Lung (tissue), 12 donors: ENCODE results near the gene CBX4. TPM values are rescaled to one million over a fixed set of nuclear protein-coding genes. Genes with fewer than 3 reads are reported as not detected.

ENCODE experiments used
- ATAC-seq: fragments of 200-7000 bp; cut with Tn5 transposase; one replicate; pipeline ENCODE4 v1.9.1; 2020; ENCODE audit warnings: moderate number of reproducible peaks; ENCODE audit not compliant: insufficient read depth, low FRiP score
- DNase-seq, 3 donors: peaks; one replicate each; pipeline ENCODE4 v3.0.0-alpha.2; 2013 to 2017
- H3K27ac ChIP-seq, 2 donors: one replicate each; pipeline ENCODE4 v1.5.1; 2013; ENCODE audit warnings: mild to moderate bottlenecking in 2 of 2, moderate library complexity in 2 of 2, control low read depth in 1 of 2, inconsistent platforms in 1 of 2, low read depth in 1 of 2, low read length in 1 of 2
- H3K27me3 ChIP-seq, 3 donors: one replicate each; pipeline ENCODE4 v1.5.1; 2013; ENCODE audit warnings: low read length in 2 of 3; ENCODE audit not compliant: control insufficient read depth in 3 of 3, insufficient read depth in 3 of 3
- H3K36me3 ChIP-seq, 4 donors: one replicate each; pipeline ENCODE4 v1.5.1; 2013; ENCODE audit warnings: low read length in 4 of 4, mild to moderate bottlenecking in 1 of 4, moderate library complexity in 1 of 4; ENCODE audit not compliant: control insufficient read depth in 4 of 4, insufficient read depth in 4 of 4
- H3K4me1 ChIP-seq, 5 donors: one replicate each; pipeline ENCODE4 v1.5.1; 2013; ENCODE audit warnings: low read length in 5 of 5, mild to moderate bottlenecking in 2 of 5, moderate library complexity in 1 of 5; ENCODE audit not compliant: control insufficient read depth in 5 of 5, insufficient read depth in 5 of 5
- H3K4me3 ChIP-seq: one replicate; pipeline ENCODE4 v1.5.1; 2013; ENCODE audit warnings: mild to moderate bottlenecking, control low read depth, moderate library complexity
- H3K9ac ChIP-seq, 2 donors: one replicate each; pipeline ENCODE4 v1.5.1; 2013; ENCODE audit warnings: low read length in 2 of 2, control low read depth in 1 of 2; ENCODE audit not compliant: insufficient read depth in 1 of 2
- H3K9me3 ChIP-seq, 4 donors: one replicate each; pipeline ENCODE4 v1.5.1; 2013; ENCODE audit warnings: low read length in 3 of 4, mild to moderate bottlenecking in 1 of 4, moderate library complexity in 1 of 4; ENCODE audit not compliant: control insufficient read depth in 4 of 4, insufficient read depth in 3 of 4
- WGBS, 2 donors: extraction: QIAGEN DNeasy Blood & Tissue Kit; methylation state at CpG; one replicate each; pipeline ENCODE4 v1.1.7; 2013; 5-methylcytosine and 5-hydroxymethylcytosine counted together
- polyA plus RNA-seq, 2 donors: library from polyadenylated mRNA; stranded (reverse); fragments of 200-250 nt; gene quantifications; one replicate each; pipeline ENCODE4 v1.2.1, GENCODE V29; 2013
- total RNA-seq, 2 donors: library from RNA; depleted of rRNA in 1 of 2; stranded (reverse); fragments of >200 nt in 1 of 2; gene quantifications; one replicate each; pipeline ENCODE4 v1.2.1, GENCODE V29; 2014 to 2021
- TF ChIP-seq, protein P1 (sequence below): IDR thresholded peaks from 2 replicates; pipeline ENCODE4 v1.5.1; 2012; ENCODE audit warnings: mild to moderate bottlenecking; ENCODE audit errors: control extremely low read depth, extremely low read depth
- donor health status: control.
- donor health status: control.
- donor health status: Bipolar disorder and iron deficiency.
- donor health status: healthy.
- donor health status: DM: yes; HTN: yes; CAD: no.

Gene CBX4
- total and polyA plus RNA-seq, 4 donors, result 12.8 to 32.0 (median 17.5) TPM

GRCh38 chr17:79784353-79785016 is 54.8 kb downstream of the CBX4 start:
- H3K27ac ChIP-seq, result no peak overlapping the region
- H3K4me1 ChIP-seq, result peaks cover 0 to 13% (median 0%) of the 10 kb centered on the region in 5 donors
- WGBS, 2 donors, result 95 to 96% methylated on average over 31 of the region's 31 CpGs
- ATAC-seq (no peak), DNase-seq (peak in 1 of 3 donors; percentile 10)
- H3K27me3 ChIP-seq, result peaks cover 0 to 23% (median 15%) of the 10 kb centered on the region in 3 donors
- H3K9me3 ChIP-seq, result no peaks in the 10 kb centered on the region
- H3K4me3 ChIP-seq, result no peak overlapping the region
- TF ChIP-seq, protein P1, sequence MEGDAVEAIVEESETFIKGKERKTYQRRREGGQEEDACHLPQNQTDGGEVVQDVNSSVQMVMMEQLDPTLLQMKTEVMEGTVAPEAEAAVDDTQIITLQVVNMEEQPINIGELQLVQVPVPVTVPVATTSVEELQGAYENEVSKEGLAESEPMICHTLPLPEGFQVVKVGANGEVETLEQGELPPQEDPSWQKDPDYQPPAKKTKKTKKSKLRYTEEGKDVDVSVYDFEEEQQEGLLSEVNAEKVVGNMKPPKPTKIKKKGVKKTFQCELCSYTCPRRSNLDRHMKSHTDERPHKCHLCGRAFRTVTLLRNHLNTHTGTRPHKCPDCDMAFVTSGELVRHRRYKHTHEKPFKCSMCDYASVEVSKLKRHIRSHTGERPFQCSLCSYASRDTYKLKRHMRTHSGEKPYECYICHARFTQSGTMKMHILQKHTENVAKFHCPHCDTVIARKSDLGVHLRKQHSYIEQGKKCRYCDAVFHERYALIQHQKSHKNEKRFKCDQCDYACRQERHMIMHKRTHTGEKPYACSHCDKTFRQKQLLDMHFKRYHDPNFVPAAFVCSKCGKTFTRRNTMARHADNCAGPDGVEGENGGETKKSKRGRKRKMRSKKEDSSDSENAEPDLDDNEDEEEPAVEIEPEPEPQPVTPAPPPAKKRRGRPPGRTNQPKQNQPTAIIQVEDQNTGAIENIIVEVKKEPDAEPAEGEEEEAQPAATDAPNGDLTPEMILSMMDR, result no peak
- peaks cover 0 to 16% (median 6%) of the 10 kb centered on the region in 4 donors for H3K36me3 ChIP-seq
- H3K9ac ChIP-seq, result no peak overlapping the region

DNA sequence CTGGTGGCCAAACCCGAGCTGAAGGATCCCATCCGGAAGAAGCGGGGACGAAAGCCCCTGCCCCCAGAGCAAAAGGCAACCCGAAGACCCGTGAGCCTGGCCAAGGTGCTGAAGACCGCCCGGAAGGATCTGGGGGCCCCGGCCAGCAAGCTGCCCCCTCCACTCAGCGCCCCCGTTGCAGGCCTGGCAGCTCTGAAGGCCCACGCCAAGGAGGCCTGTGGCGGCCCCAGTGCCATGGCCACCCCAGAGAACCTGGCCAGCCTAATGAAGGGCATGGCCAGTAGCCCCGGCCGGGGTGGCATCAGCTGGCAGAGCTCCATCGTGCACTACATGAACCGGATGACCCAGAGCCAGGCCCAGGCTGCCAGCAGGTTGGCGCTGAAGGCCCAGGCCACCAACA is 55.3 kb downstream of the CBX4 start:
- peaks cover 0 to 13% (median 1%) of the 10 kb centered on the region in 5 donors for H3K4me1 ChIP-seq
- no peak overlapping the region for H3K27ac ChIP-seq
- ATAC-seq, result no peak
- H3K9me3 ChIP-seq, result no peaks in the 10 kb centered on the region
- H3K4me3 ChIP-seq, result no peak overlapping the region
- DNase-seq, result peak in 1 of 3 donors; percentile 10
- TF ChIP-seq, protein P1, result no peak
- H3K9ac ChIP-seq, result no peak overlapping the region
- 94 to 99% methylated on average over 18 of the region's 18 CpGs for WGBS, 2 donors
- peaks cover 0 to 16% (median 6%) of the 10 kb centered on the region in 4 donors for H3K36me3 ChIP-seq
- peaks cover 0 to 18% (median 10%) of the 10 kb centered on the region in 3 donors for H3K27me3 ChIP-seq

Other genes starting within 250 kb of the CBX4 start
- gene RBFOX3, start 228.4 kb downstream of the CBX4 start, total RNA-seq, result under 1 TPM in 1 of 2 donors, not detected in 1; 0.09 TPM
- under 1 TPM in 1 of 2 donors, not detected in 1; 0.10 TPM for gene RBFOX3, start 228.4 kb downstream of the CBX4 start, polyA plus RNA-seq
- under 1 TPM in 1 of 2 donors, not detected in 1; 0.31 TPM for gene ENPP7, start 108.5 kb downstream of the CBX4 start, total RNA-seq
- not detected for gene ENPP7, start 108.5 kb downstream of the CBX4 start, polyA plus RNA-seq
- gene CBX2, start 61.3 kb downstream of the CBX4 start, total RNA-seq, result 10 to 100 TPM in 1 of 2 donors, 1 to 10 TPM in 1; 3.8 to 13.5 TPM
- 1 to 10 TPM; 1.4 to 2.2 TPM for gene CBX2, start 61.3 kb downstream of the CBX4 start, polyA plus RNA-seq
- 1 to 10 TPM; 4.8 to 9.3 TPM for gene CBX8, start 42.4 kb downstream of the CBX4 start, total RNA-seq
- gene CBX8, start 42.4 kb downstream of the CBX4 start, polyA plus RNA-seq, result 1 to 10 TPM; 5.5 TPM
- 10 to 100 TPM; 13.1 to 48.5 TPM for gene TBC1D16, start 196.4 kb upstream of the CBX4 start, total RNA-seq
- 10 to 100 TPM in 1 of 2 donors, 1 to 10 TPM in 1; 7.3 to 19.8 TPM for gene TBC1D16, start 196.4 kb upstream of the CBX4 start, polyA plus RNA-seq
- gene CCDC40, start 197.2 kb upstream of the CBX4 start, total RNA-seq, result 10 to 100 TPM in 1 of 2 donors, 1 to 10 TPM in 1; 8.0 to 34.5 TPM
- 1 to 10 TPM; 6.0 to 6.5 TPM for gene CCDC40, start 197.2 kb upstream of the CBX4 start, polyA plus RNA-seq